ENCODE measurements around the gene CIAO3.
"Not testable (repeated sequence)": the region's sequence is repeated elsewhere in the genome, so short reads cannot be mapped to it uniquely, and the experiment has no call there.

Gene CIAO3

DNA sequence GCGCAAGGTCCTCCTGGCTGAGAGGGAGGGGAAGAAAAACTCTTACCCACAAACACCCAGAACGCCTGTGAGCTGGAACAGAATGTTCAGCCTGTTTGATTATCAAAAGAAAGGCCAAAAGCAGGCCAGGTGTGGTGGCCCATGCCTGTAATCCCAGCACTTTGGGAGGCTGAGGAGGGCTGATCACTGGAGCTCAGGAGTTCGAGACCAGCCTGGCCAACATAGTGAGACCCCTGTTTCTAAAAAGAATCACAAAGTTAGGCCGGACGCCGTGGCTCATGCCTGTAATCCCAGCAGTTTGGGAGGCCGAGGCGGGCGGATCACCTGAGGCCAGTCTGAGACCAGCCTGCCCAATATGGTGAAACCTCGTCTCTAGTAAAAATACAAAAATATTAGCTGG lies 35.5 kb upstream of the CIAO3 start:
- not testable (repeated sequence) for FAIRE-seq; DNase-seq (ENCODE audit: insufficient read length, low spot score)

DNA sequence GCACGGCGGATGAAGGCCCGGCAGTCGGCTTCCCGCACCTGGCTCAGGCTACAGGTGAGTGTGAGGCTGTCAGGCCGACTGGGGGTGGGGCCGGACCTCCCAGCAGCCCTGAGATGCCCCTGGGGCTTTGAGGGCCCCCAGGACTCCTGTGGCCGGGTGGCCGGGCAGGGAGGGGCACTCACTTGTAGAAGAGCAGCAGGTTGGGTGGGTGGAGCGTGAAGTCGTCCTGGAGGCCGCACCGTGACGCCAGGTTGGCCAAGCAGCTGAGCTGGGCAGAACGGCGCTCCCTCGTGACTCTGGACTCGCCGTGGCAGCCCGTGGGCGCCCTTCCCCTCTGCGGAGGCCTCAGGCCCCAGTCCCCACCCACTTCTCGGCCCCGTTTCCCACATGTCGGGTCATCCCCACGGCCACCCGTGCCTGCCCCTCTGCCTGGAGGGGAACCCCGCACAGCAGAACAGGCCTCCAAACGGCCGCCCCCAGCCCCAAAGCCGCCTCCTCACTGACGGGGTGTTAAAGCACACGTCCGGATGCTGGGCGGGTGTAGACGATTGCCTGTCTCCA lies 34.5 kb upstream of the CIAO3 start:
- no peak for DNase-seq (ENCODE audit: insufficient read length, low spot score)
- no peak for FAIRE-seq

DNA sequence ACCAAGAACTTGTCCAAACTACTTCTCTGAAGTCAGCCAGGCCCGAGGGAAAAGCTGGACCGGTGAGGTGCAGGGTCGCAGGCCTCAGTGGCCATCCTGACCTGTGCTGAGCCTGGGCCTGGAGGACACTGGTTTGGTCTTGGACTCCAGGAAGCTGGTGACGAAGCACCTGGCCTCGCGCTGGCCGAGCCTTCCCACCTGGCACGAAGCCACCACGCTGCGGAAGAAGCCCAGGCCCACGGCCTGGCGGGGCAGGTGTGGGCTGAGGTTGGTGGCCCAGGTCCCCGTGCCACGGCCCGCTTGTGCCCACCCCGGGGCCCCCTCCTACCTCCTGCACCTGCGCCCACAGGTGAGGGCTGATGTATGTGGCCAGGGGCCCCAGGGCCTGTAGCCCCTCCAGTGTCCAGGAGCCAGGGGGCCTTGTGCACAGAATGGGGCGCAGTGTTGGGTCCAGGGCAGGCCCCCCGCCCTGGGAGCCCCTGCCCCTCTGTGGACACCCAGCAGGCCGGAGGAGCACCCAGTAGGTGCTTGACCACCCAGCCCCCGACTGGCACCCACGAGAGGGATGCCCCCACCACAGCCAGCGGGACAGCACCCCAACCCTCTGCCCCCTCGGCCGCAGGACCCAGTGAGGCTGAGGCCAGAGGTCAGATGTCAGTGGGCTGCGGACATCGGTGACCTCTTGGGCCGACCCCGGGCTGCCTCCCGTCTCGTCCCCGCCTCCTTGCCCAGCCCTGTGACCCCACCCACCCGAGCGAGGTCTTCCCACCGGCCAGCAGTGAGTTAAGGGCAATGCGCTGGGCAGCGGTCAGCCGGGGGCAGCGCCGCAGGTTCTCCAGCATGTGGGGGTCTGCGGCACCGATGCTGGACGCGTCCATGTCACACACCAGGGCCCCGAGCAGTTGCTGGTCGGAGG lies 33.5 kb upstream of the CIAO3 start:
- FAIRE-seq: no peak
- DNase-seq (ENCODE audit: insufficient read length, low spot score): no peak

DNA sequence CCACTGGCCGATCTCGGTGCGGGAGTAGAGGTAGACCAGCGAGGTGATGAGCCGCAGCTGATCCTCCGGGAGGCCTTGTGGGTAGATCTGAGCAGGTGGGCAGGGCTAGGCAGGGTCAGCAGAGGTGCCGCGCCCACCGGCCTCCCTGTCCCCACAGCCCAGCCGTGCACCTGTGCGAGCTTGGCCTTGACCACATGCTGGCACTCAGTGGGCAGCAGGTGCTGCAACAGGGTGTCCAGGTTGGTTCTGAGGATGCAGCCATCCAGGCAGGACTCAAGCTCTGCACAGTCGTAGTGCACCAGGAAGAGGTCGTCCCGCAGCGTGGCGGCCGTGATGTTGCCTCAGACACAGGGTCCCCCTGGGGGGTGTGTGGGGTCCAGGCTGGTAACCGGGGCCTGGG lies 32.2 kb upstream of the CIAO3 start:
- no peak for DNase-seq (ENCODE audit: insufficient read length, low spot score)
- FAIRE-seq: peak; percentile 28

DNA sequence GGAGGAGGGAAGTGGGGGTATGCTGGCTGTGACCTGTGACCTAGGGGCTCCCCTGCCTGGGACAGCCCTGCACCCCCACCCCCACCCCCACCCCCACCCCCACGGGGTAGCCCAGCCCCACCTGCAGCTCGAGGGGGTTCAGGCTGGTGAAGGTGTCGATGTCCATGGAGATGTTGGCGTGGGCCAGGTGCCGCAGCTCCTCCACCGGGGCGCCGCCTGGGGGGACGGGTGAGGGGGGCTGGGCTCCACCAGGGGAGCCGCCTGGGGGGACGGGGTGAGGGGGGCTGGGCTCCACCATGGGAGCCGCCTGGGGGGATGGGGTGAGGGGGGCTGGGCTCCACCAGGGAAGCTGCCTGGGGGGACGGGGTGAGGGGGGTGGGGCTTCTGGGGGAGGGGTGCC lies 29.6 kb upstream of the CIAO3 start:
- FAIRE-seq (no peak), DNase-seq (ENCODE audit: insufficient read length, low spot score) (no peak)

DNA sequence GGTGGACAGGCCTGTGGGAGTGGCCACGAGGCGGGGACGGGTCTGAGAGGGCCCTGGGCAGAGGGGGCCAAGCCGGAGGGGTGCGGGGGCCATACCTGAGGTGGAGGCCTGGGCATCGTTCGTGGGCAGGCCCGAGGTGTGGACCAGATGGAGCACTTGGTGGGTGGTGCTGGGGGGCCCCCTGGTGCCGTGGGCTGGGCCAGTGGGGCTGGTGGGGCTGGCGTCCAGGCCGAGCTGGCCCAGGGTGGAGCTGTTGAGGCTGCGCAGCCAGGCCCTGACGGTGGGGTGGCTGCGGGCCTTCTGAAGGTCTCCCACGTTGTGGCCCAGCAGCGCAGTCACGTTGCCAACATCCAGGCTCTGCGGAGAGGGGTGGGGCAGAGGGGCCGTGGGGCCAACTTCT lies 29.1 kb upstream of the CIAO3 start:
- FAIRE-seq (no peak), DNase-seq (ENCODE audit: insufficient read length, low spot score) (no peak)

DNA sequence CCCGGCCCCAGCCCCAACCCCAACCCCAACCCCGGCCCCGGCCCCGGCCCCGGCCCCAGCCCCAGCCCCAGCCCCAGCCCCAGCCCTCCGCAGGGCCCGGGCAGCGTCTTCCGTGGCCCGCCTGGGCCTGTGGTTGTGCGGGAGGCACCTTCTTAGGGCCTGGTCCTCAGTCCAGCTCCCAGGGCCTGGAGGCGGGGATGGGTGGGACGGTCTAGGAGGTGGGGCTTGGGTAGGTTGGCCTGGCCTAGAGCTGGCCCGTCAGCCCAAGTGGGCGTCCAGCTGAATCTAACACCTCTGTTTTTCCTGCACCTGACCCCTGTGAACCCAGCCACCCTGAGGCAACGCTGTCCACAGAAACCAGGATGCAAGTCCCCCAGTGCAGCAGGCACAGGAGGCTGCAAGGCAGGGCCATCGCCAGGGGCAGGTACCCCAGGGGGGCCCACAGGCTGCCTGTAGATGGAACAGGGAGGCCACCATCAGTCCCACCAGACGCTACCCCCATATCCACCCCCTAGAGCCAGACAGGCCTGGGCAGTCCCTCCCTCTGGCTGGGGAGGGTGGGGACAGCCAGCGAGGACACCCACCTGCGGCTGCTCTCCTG lies 28.5 kb upstream of the CIAO3 start:
- no peak for DNase-seq (ENCODE audit: insufficient read length, low spot score)
- FAIRE-seq: no peak

DNA sequence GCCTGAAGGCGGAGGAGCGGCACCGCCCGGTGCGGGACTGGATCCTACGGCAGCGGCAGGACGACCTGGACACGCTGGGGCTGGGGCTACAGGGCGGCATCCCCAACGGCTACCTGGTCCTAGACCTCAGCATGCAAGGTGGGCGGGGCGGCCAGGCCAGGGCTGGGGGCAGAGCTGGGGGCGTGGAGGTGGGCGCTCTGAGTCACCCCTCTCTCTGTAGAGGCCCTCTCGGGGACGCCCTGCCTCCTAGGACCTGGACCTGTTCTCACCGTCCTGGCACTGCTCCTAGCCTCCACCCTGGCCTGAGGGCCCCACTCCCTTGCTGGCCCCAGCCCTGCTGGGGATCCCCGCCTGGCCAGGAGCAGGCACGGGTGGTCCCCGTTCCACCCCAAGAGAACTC lies 27.6 kb upstream of the CIAO3 start:
- no peak for DNase-seq (ENCODE audit: insufficient read length, low spot score)
- no peak for FAIRE-seq

DNA sequence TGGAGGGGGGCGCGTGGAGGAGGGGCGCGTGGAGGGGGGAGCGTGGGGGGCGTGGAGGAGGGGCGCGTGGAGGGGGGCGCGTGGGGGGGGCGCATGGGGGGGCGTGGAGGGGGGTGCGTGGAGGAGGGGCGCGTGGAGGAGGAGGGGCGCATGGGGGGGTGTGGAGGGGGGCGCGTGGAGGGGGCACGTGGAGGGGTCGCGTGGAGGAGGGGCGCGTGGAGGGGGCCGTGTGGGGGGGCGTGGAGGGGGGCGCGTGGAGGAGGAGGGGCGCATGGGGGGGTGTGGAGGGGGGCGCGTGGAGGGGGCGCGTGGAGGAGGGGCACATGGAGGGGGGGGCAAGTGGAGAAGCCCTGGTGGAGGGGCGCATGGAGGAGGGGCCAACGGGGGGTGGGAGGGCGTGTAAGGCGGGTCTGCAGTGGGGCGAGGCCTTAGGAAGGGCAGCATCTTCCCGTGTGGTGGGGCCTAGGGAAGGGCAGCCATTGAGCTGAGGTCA lies 27.0 kb upstream of the CIAO3 start:
- FAIRE-seq: no peak

DNA sequence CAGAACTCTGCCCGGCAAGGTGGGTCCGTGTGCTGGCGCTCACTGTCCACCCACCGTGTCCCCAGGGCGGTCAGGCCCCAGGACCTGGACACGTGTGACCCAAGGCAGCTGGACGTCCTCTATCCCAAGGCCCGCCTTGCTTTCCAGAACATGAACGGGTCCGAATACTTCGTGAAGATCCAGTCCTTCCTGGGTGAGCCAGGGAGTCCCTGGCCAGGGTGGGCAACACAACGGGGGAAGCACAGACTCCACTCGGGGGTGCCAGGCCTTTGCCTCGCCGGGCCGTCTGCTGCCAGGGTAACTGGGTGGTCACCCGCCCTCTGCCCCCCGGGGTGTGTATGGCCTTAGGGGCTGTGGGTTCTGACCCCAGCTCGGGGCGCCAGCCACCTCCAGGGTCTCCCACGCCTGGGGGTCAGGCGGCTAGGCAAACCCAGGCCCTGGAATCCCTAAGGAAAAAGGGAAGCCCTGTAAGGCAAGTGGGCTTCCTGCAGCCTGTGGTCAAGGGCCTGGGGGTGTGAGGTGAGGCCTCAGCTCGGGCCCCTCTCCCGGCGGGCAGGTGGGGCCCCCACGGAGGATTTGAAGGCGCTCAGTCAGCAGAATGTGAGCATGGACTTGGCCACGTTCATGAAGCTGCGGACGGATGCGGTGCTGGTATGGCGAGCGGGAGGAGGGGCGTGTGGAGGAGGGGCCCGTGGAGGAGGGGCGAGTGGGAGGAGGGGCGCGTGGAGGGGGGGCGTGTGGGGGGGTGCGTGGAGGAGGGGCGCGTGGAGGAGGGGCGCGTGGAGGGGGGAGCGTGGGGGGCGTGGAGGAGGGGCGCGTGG lies 26.2 kb upstream of the CIAO3 start:
- FAIRE-seq (no peak), DNase-seq (ENCODE audit: insufficient read length, low spot score) (no peak)

More for the DNA sequence above, 27.0 kb upstream of the CIAO3 start:
- DNase-seq (ENCODE audit: insufficient read length, low spot score): no peak

DNA sequence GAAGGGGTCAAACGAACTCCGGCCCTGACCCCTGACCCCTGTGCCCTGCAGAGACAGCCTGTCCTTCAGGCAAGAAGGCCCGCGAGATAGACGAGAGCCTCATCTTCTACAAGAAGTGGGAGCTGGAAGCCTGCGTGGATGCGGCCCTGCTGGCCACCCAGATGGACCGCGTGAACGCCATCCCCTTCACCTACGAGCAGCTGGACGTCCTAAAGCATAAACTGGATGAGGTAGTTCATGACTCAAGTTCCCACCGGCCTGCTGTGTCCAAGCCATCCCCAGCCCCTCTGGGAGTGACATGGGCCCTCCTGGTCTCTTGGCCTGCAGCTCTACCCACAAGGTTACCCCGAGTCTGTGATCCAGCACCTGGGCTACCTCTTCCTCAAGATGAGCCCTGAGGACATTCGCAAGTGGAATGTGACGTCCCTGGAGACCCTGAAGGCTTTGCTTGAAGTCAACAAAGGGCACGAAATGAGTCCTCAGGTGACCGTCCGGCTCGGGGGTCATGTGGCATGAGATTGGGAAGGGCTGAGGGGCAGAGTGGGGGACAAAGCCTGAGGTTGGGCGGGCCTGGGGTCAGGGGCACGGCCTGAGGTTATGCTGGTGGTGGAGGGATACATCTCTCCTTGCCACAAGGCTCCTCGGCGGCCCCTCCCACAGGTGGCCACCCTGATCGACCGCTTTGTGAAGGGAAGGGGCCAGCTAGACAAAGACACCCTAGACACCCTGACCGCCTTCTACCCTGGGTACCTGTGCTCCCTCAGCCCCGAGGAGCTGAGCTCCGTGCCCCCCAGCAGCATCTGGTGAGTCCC lies 25.4 kb upstream of the CIAO3 start:
- no peak for FAIRE-seq

DNA sequence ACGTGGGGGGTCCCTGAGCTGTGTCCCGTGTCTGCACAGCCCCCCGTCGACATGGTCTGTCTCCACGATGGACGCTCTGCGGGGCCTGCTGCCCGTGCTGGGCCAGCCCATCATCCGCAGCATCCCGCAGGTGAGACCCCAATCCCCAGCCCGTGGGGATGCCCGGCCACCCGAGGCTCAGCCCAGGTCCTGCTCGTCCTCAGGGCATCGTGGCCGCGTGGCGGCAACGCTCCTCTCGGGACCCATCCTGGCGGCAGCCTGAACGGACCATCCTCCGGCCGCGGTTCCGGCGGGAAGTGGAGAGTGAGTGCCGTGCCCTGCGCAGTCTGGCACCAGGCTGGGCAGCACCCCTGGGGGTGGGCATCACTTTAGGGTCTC lies 24.7 kb upstream of the CIAO3 start:
- FAIRE-seq (no peak), DNase-seq (ENCODE audit: insufficient read length, low spot score) (no peak)

More for the DNA sequence above, 25.4 kb upstream of the CIAO3 start:
- no peak for DNase-seq (ENCODE audit: insufficient read length, low spot score)

DNA sequence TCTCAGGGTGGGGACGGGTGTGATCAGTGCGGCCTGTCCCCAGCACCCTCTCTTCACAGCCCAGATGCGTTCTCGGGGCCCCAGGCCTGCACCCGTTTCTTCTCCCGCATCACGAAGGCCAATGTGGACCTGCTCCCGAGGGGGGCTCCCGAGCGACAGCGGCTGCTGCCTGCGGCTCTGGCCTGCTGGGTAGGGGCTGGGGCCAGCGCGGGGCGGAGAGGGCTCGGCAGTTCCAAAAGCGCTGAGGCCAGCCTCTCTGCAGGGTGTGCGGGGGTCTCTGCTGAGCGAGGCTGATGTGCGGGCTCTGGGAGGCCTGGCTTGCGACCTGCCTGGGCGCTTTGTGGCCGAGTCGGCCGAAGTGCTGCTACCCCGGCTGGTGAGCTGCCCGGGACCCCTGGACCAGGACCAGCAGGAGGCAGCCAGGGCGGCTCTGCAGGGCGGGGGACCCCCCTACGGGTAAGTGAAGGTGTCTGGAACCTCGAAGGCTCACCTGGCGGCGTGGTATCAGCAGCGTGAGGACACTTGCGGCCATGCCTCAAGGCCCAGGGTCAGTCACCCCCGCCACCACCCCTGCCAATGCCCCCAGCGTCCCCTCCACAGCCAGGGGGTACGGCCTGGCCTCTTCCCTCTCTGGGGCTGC lies 24.2 kb upstream of the CIAO3 start:
- no peak for DNase-seq (ENCODE audit: insufficient read length, low spot score)
- FAIRE-seq: no peak

DNA sequence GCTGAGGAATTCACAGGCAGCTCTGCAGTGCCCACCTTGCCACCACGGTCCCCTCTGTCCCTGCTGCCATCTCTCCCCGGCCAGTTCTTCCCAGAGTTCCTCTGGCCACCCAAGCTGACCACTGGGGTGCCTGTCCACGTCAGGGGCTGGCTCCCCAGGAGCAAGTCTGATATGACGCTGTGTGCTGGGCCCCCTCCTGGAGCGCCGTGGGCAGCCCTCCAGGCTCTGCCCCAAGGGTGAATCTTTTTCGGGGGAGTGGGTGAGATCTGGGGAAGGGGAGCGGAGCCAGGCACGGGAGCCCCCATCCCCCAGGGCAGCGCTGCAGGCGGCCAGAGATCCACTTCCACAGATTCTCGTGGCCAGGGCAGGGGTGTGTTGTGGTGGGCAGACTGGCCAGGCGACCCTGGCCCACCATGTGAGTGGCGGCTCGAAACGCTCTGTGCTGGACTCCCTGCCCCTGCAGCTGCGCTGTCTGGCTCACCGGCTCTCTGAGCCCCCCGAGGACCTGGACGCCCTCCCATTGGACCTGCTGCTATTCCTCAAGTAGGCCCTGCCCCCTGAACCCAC lies 23.5 kb upstream of the CIAO3 start:
- FAIRE-seq: no peak
- DNase-seq (ENCODE audit: insufficient read length, low spot score): no peak

DNA sequence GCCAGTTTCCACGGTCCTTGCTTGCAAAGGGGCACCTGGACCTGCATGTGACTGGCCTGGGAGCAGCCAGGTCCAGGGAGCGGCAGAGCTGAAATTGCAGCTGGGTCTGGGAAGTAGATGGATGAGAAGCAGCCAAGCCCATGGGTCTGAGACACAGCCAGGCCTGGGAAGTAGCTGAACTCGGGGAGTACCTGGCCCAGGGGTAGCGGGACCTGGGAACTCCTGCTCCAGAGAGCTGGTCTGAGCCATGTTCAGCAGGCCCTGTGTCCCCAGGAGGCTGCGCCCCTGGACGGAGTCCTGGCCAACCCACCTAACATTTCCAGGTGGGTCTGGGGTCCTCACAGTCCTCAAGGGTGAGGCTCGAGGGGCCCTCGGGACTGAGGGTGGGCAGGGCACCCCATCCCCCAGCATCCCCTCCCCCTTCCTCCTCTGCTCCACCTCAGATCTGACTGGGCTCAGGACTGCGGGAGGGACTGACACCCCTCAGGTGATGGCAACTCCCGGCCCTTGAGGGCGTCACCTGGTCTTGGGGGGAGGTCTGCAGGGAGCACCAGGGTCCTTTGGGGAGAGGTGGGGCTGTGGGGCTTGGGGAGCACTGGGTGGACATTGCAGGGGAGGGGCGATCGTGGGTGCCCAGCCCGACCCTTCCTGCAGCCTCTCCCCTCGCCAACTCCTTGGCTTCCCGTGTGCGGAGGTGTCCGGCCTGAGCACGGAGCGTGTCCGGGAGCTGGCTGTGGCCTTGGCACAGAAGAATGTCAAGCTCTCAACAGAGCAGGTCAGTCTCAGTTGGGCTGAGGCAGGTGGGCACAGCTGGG lies 22.8 kb upstream of the CIAO3 start:
- FAIRE-seq: no peak
- DNase-seq (ENCODE audit: insufficient read length, low spot score): no peak

DNA sequence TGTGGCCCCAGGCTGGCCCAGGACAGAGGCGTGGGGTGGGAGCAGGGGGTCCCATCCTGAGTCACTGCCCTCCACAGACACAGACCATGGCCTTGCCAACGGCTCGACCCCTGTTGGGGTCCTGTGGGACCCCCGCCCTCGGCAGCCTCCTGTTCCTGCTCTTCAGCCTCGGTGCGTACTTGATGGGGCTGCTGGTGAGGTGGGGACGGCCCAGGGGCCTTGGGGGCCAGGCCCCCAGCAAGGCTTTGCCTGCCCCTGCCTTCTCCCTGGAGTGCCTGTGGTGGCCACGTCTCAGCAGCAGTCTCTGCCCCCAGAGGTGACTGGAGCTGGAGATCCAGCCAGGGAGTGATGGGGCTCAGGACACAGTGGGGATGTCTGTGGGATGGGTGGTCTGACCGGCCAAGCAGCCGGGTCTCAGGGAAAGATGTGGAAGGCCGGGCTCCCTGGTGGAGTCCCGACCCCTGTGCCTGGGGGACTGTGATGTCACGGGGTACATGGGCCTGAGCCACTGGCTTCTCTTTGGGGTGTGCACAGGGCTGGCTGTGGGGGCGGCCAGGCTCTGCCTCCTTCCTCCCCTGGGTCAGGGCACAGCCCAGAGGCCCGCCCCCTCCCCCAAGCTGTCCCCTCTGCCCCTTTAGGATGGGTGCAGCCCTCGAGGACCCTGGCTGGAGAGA lies 21.9 kb upstream of the CIAO3 start:
- FAIRE-seq (no peak), DNase-seq (ENCODE audit: insufficient read length, low spot score) (no peak)

DNA sequence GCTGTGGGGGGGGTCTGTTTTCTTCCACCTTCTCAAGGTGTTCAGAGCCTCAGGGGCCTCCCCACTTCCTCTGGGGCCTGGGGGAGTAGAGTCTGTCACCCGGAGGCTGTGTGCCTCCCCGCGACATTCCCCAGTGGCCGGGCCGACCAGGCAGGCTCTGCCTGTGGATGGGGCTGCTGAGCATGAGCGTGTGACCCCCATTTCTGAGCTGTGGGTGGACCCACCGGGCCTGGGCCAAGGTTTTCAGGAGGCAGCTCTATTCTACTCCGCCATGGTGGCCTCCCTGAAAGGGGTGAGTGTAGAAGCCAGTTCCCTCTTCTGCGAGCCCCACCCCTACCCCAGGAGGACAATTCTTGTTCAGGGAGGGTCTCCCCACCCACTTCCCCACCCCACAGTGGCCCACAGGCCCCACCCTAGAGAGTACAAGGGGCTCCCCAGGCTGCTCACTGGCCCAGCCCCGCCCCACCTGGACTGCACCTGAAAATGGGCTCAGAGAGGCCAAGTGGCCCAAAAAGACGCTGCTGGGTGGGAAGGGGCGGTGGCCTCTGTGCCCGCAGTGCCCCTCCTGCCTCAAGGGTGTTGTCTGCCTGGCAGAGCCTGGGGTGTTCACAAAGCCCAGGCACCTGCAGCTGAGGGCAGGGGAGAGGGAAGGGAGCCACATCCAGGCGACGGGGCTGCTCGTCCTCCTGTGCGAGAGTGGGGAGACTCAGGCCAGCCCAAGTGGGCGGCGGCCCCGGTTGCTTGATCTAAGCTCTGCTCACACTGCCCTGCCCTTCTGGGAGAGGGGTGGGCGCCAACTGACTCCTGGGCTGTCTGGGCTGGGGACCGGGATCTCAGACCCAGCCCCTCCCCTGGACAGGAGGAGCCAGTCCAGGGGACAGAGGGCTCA lies 21.1 kb upstream of the CIAO3 start:
- FAIRE-seq (no peak), DNase-seq (ENCODE audit: insufficient read length, low spot score) (no peak)

All from HTR-8/SVneo (cell line).